A549 (cell line): ENCODE results near the gene SETBP1. TPM values are rescaled to one million over a fixed set of nuclear protein-coding genes. Genes with fewer than 3 reads are reported as not detected.

Source experiments
- ATAC-seq, 2 experiments: fragments of 200-7000 bp in 1 of 2; fragments of >200 bp in 1 of 2; cut with Nextera tagmentation in 1 of 2; cut with Tn5 transposase in 1 of 2; 3 replicates each; pipeline versions ENCODE4 v1.8.0 to v1.9.1; 2018 to 2020; ENCODE audit warnings: mild to moderate bottlenecking in 1 of 2, moderate library complexity in 1 of 2
- CTCF ChIA-PET: fragments of 300-600 bp; sonication (Branson Sonifier 250); formaldehyde crosslinking; extraction: SDS; loops from one replicate; lab custom pipeline; 2021; ENCODE audit warnings: antibody characterized with exemption, inconsistent platforms; lab: Yijun Ruan, JAX
- POLR2A ChIA-PET: fragments of 350-600 bp; formaldehyde crosslinking; extraction: SDS; loops from one replicate; lab custom pipeline; 2021; ENCODE audit warnings: antibody characterized with exemption, inconsistent platforms; lab: Yijun Ruan, JAX
- DNase-seq, 2 experiments: peaks; one replicate each; pipeline versions ENCODE4 v3.0.0 to v3.0.0-alpha.2; 2011 to 2016; ENCODE audit warnings: low read depth in 1 of 2, low spot score in 1 of 2
- FAIRE-seq: peaks from 2 replicates; lab custom pipeline; 2011; peaks lifted over from hg19 to GRCh38; lab: Jason Lieb, UNC
- H3K27ac ChIP-seq, 2 experiments: fragments of >200 bp; sonication (Bioruptor Twin); formaldehyde crosslinking; 3 replicates each; pipeline ENCODE4 v1.5.1; 2016 to 2017
- H3K4me1 ChIP-seq: fragments of >200 bp; sonication (Bioruptor Twin); formaldehyde crosslinking; 3 replicates; pipeline ENCODE4 v1.6.1; 2016
- H3K4me2 ChIP-seq: fragments of >200 bp; sonication (Bioruptor Twin); formaldehyde crosslinking; 3 replicates; pipeline ENCODE4 v1.6.1; 2016
- H3K4me3 ChIP-seq: fragments of >200 bp; sonication (Bioruptor Twin); formaldehyde crosslinking; 3 replicates; pipeline ENCODE4 v1.5.1; 2016
- H3K9me3 ChIP-seq: fragments of >200 bp; sonication (Bioruptor Twin); formaldehyde crosslinking; 3 replicates; pipeline ENCODE4 v1.6.1; 2016
- CBX2 ChIP-seq: fragments of 200-600 bp; sonication (generic); IDR thresholded peaks from 2 replicates; pipeline ENCODE4 v1.6.1; 2016; ENCODE audit warnings: low read depth, mild to moderate bottlenecking, borderline replicate concordance
- CEBPB ChIP-seq, 2 experiments: fragments of >200 bp in 1 of 2; sonication (Bioruptor Twin) in 1 of 2; formaldehyde crosslinking in 1 of 2; IDR thresholded peaks; 2 replicates each; pipeline ENCODE4 v1.6.1; 2012 to 2016
- EHF ChIP-seq: fragments of 250-450 bp; sonication (Bioruptor Pico); IDR thresholded peaks from 2 replicates; pipeline ENCODE4 v1.5.0; 2020; ENCODE audit warnings: mild to moderate bottlenecking
- ESRRA ChIP-seq: fragments of 150-350 bp; IDR thresholded peaks from 2 replicates; pipeline ENCODE4 v1.6.1; 2014; ENCODE audit warnings: mild to moderate bottlenecking, low read length, borderline replicate concordance
- FOSL2 ChIP-seq, 2 experiments: fragments of 450-650 bp in 1 of 2; fragments of >200 bp in 1 of 2; sonication (Bioruptor Twin) in 1 of 2; formaldehyde crosslinking; IDR thresholded peaks; 2 replicates each; pipeline versions ENCODE4 v1.5.0 to v1.6.1; 2016 to 2020; ENCODE audit warnings: mild to moderate bottlenecking in 1 of 2, moderate library complexity in 1 of 2
- FOXS1 ChIP-seq: fragments of 250-450 bp; sonication (Bioruptor Pico); IDR thresholded peaks from 2 replicates; pipeline ENCODE4 v1.5.0; 2020; ENCODE audit warnings: mild to moderate bottlenecking, moderate library complexity
- HOXB5 ChIP-seq: fragments of 250-450 bp; sonication (Bioruptor Pico); IDR thresholded peaks from 2 replicates; pipeline ENCODE4 v1.5.0; 2020; ENCODE audit warnings: mild to moderate bottlenecking, moderate library complexity
- JUN ChIP-seq, 2 experiments: fragments of >200 bp; sonication (Bioruptor Twin); formaldehyde crosslinking; IDR thresholded peaks; 2 replicates in 1 of 2; 3 replicates in 1 of 2; pipeline ENCODE4 v1.6.1; 2016 to 2017
- JUNB ChIP-seq: fragments of >200 bp; sonication (Bioruptor Twin); formaldehyde crosslinking; IDR thresholded peaks from 2 replicates; pipeline ENCODE4 v1.6.1; 2016
- MYC ChIP-seq: IDR thresholded peaks from 2 replicates; pipeline ENCODE4 v1.6.1; 2012; ENCODE audit warnings: mild to moderate bottlenecking, inconsistent platforms, low read length, improper control_type of control experiment, borderline replicate concordance
- NR3C1 ChIP-seq: fragments of >200 bp; sonication (Bioruptor Twin); formaldehyde crosslinking; IDR thresholded peaks from 3 replicates; pipeline ENCODE4 v1.6.1; 2017
- PBX3 ChIP-seq: IDR thresholded peaks from 2 replicates; pipeline ENCODE4 v1.6.1; 2012
- PHF8 ChIP-seq: fragments of 200-600 bp; sonication (generic); IDR thresholded peaks from 2 replicates; pipeline ENCODE4 v1.6.1; 2016; ENCODE audit warnings: low read depth, mild to moderate bottlenecking, antibody characterized with exemption, moderate library complexity, borderline replicate concordance
- RAD21 ChIP-seq, 2 experiments: fragments of >200 bp in 1 of 2; sonication (Bioruptor Twin) in 1 of 2; formaldehyde crosslinking in 1 of 2; IDR thresholded peaks in 1 of 2; conservative IDR thresholded peaks in 1 of 2; 2 replicates in 1 of 2; 3 replicates in 1 of 2; pipeline ENCODE4 v1.6.1; 2012 to 2018; ENCODE audit warnings: inconsistent platforms in 1 of 2
- RARB ChIP-seq: fragments of 250-450 bp; sonication (Bioruptor Pico); IDR thresholded peaks from 2 replicates; pipeline ENCODE4 v1.8.0; 2021; ENCODE audit warnings: mild to moderate bottlenecking, moderate library complexity
- RCOR1 ChIP-seq: fragments of 150-350 bp; IDR thresholded peaks from 2 replicates; pipeline ENCODE4 v1.6.1; 2014; ENCODE audit warnings: antibody characterized with exemption, low read length, low read depth
- REST ChIP-seq: fragments of 200-600 bp; sonication (generic); IDR thresholded peaks from 2 replicates; pipeline ENCODE4 v1.6.1; 2016; ENCODE audit warnings: antibody characterized with exemption, mild to moderate bottlenecking, moderate library complexity
- RNF2 ChIP-seq: fragments of 200-600 bp; sonication (generic); IDR thresholded peaks from 2 replicates; pipeline ENCODE4 v1.6.1; 2016; ENCODE audit warnings: low read depth, mild to moderate bottlenecking, antibody characterized with exemption, moderate library complexity, borderline replicate concordance
- SMC3 ChIP-seq: fragments of >200 bp; sonication (Bioruptor Twin); formaldehyde crosslinking; IDR thresholded peaks from 3 replicates; pipeline ENCODE4 v1.6.1; 2018; ENCODE audit warnings: inconsistent platforms
- SREBF2 ChIP-seq: fragments of 450-650 bp; IDR thresholded peaks from 2 replicates; pipeline ENCODE4 v1.6.1; 2014; ENCODE audit warnings: mild to moderate bottlenecking, moderate library complexity
- TFCP2L1 ChIP-seq: fragments of 250-450 bp; sonication (Bioruptor Pico); IDR thresholded peaks from 2 replicates; pipeline ENCODE4 v1.5.0; 2021; ENCODE audit warnings: mild to moderate bottlenecking
- ZC3H11A ChIP-seq: fragments of 450-650 bp; IDR thresholded peaks from 2 replicates; pipeline ENCODE4 v1.6.1; 2014; ENCODE audit warnings: antibody characterized with exemption, mild to moderate bottlenecking
- ZFP36 ChIP-seq: fragments of 450-650 bp; IDR thresholded peaks from 2 replicates; pipeline ENCODE4 v1.6.1; 2014; ENCODE audit warnings: borderline replicate concordance; ENCODE audit not compliant: partially characterized antibody
- WGBS: methylation state at CpG from one replicate; pipeline ENCODE4 v1.1.6; 2017; ENCODE audit errors: missing lambda C conversion rate; 5-methylcytosine and 5-hydroxymethylcytosine counted together
- polyA plus RNA-seq, 4 experiments: library from polyadenylated mRNA; depleted of rRNA in 3 of 4; stranded (reverse); fragments of >200 nt; fragmentation: RNase III in 1 of 4; extraction: RNeasy Plus Mini Kit Qiagen cat#74134 plus additional on column Dnase treatment in 1 of 4; gene quantifications; 2 replicates in 3 of 4; 3 replicates in 1 of 4; pipeline ENCODE4 v1.2.3, GENCODE V29; 2011 to 2017
- TF ChIP-seq, protein P1 (sequence below): fragments of >200 bp; sonication (Bioruptor Twin); formaldehyde crosslinking; IDR thresholded peaks from 2 replicates; pipeline ENCODE4 v1.6.1; 2016

SETBP1 gene
- polyA plus RNA-seq, 2 of the 4 experiments (the other 2 are of a cell fraction), result 0.50 to 1.9 TPM

- no peak overlapping the region for H3K4me2 ChIP-seq
- H3K9me3 ChIP-seq, result no peaks in the 10 kb centered on the region
- TF ChIP-seq, protein P1, sequence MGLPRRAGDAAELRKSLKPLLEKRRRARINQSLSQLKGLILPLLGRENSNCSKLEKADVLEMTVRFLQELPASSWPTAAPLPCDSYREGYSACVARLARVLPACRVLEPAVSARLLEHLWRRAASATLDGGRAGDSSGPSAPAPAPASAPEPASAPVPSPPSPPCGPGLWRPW, result no peak
- TF ChIP-seq NR3C1 (no peak), ZC3H11A (no peak), ZFP36 (no peak), CEBPB (IDR thresholded peaks at IDR 0.05) (no peak)
- no peak overlapping the region for H3K4me3 ChIP-seq
- DNase-seq, result no peak
- 98% methylated on average over 5 of the region's 6 CpGs for WGBS
- no peak overlapping the region for H3K27ac ChIP-seq
- ChIA-PET POLR2A (no interaction called here), CTCF (no interaction called here)
- peaks cover 16% of the 10 kb centered on the region for H3K4me1 ChIP-seq
- no peak for FAIRE-seq
- ATAC-seq, result no peak
Measured at GRCh38 chr18:44835703-44836102, 155.0 kb downstream of the SETBP1 start.

DNA sequence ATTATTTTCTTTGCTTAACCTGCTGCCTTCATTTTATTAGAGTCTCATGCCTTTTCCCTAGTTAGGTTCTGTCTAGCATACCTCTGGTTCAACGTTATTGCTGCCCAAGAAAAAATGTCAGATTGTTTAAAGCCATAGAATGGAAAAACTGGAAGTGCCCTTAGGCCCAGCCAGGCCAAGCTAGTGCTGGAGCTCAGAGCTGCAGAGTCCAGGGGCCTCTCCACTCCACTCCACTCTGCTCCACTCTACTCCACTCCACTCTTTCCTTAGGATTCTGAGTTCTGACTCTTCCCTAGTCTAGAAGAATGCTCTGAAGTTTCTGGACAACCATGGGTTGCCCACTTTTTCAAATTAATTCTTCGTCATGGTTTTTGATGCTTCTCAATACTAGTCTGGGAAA lies 155.6 kb downstream of the SETBP1 start:
- no peak for TF ChIP-seq RAD21 (conservative IDR thresholded peaks at IDR 0.05 in 1 of 2, IDR thresholded peaks at IDR 0.05 in 1 of 2)
- TF ChIP-seq TFCP2L1 (CRISPR knock-in tag), result no peak
- no peak for TF ChIP-seq RARB (CRISPR knock-in tag)
- no peak for TF ChIP-seq FOXS1 (CRISPR knock-in tag)
- TF ChIP-seq SREBF2, result no peak
- no peak for TF ChIP-seq EHF (CRISPR knock-in tag)
- no peak for TF ChIP-seq RCOR1
- no peak for TF ChIP-seq CBX2
- no peak for TF ChIP-seq NR3C1
- no peak for TF ChIP-seq HOXB5
- TF ChIP-seq PBX3, result no peak
- TF ChIP-seq REST, result no peak
- TF ChIP-seq JUNB, result no peak
- TF ChIP-seq RNF2, result no peak
- no peak for TF ChIP-seq ESRRA
- TF ChIP-seq MYC, result no peak
- no peak for ATAC-seq
- no peak for DNase-seq
- H3K27ac ChIP-seq, result no peak overlapping the region
- H3K4me2 ChIP-seq, result no peak overlapping the region
- FAIRE-seq, result no peak
- no peak overlapping the region for H3K4me3 ChIP-seq
- POLR2A ChIA-PET, result no interaction called here
- WGBS, result 64% methylated on average over 2 of the region's 2 CpGs
- CTCF ChIA-PET, result no interaction called here
- H3K9me3 ChIP-seq, result no peaks in the 10 kb centered on the region
- H3K4me1 ChIP-seq, result peaks cover 16% of the 10 kb centered on the region

DNA sequence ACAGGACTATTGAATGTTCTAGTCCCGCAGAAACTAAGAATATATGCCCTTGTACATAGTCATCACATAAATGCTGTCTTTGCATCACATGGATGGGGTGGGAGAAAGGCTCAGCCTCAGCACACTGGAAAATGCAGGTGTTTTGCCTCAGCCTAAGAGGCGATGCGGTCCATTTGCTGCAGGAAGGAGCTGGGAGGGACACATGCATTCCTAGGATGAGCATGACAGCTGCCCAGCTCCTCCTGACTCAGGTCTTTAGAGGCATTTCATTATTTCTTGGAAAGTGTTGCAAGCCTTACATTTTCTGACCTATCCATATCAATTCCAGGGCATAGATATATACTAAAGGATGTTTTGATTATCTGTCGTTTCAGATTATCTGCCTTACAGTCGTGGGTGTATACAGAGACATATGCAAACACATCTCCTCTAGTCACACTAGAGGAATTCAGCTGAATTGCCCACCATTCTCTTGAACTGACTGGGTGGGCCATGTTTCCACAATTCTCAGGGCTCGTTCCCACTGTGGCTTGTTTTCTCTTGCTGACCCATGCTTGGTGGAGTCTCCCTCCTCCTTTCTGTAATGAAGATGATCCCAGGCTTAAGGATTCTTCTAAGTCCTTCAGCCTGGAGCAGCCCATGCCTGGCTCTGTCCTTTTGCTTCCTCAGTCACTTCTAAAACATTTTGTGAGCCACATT lies 156.9 kb downstream of the SETBP1 start:
- Histone ChIP-seq H3K4me3 (no peak overlapping the region), H3K27ac (no peak overlapping the region), H3K9me3 (no peaks in the 10 kb centered on the region), H3K4me1 (peaks cover 16% of the 10 kb centered on the region), H3K4me2 (no peak overlapping the region)
- POLR2A ChIA-PET, result no interaction called here
- ATAC-seq, result no peak
- 92% methylated on average over 6 of the region's 6 CpGs for WGBS
- CTCF ChIA-PET, result interaction anchor here (1.2 kb wide), 1 partner anchor 16 kb away, joined by 3 read pairs; no protein-coding TSS in a partner anchor
- no peak for DNase-seq
- no peak for FAIRE-seq
- no peak for TF ChIP-seq JUN (IDR thresholded peaks at IDR 0.05)
- no peak for TF ChIP-seq PHF8
- no peak for TF ChIP-seq SMC3
- TF ChIP-seq REST, result no peak
- TF ChIP-seq FOSL2 (IDR thresholded peaks at IDR 0.05), result no peak
- TF ChIP-seq FOSL2 (CRISPR knock-in tag; IDR thresholded peaks at IDR 0.05), result no peak
